RWPE1 (cell line): ENCODE results near the gene APRT.

ENCODE experiments used
- CTCF ChIA-PET: fragments of 350-600 bp; sonication (Branson Sonifier 250); formaldehyde crosslinking; extraction: SDS; loops from one replicate; lab custom pipeline; 2021; lab: Yijun Ruan, JAX
- POLR2A ChIA-PET: fragments of 400-600 bp; formaldehyde crosslinking; extraction: SDS; loops from one replicate; lab custom pipeline; 2020; ENCODE audit warnings: antibody characterized with exemption; ENCODE audit not compliant: low non-redundant PET; lab: Yijun Ruan, JAX
- DNase-seq: peaks from one replicate; pipeline ENCODE4 v3.0.0; 2012; ENCODE audit warnings: low spot score
- H3K27ac ChIP-seq: fragments of 450-650 bp; 2 replicates; pipeline ENCODE4 v1.5.1; 2017
- TF ChIP-seq, protein P1 (sequence below): fragments of 450-650 bp; conservative IDR thresholded peaks from 2 replicates; pipeline ENCODE4 v1.5.1; 2017; ENCODE audit warnings: low read depth, mild to moderate bottlenecking

The APRT gene

DNA sequence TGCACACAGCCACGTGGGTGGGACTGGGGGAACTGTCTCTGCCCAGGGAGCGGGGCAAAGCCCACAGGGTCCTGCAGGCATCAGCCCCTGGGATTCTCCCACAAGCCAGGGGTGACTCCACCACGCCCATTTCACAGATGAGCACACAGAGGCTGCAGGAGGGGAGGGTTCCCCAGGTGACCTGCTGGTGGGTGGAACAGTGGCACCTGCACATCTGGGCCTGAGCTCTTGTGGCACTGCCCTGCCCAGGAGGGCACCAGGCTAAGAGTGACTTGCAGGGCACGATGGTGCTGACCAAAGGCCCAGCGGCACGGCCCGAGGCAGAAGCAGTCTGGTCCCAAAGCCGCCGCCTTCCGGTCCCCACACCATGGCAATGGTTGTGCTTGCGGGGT is 50.6 kb downstream of the APRT start:
- ChIA-PET POLR2A (no interaction called here), CTCF (interaction anchor here (1.9 kb wide), 1 partner anchor 18 kb away, joined by 4 read pairs; no protein-coding TSS in a partner anchor)

DNA sequence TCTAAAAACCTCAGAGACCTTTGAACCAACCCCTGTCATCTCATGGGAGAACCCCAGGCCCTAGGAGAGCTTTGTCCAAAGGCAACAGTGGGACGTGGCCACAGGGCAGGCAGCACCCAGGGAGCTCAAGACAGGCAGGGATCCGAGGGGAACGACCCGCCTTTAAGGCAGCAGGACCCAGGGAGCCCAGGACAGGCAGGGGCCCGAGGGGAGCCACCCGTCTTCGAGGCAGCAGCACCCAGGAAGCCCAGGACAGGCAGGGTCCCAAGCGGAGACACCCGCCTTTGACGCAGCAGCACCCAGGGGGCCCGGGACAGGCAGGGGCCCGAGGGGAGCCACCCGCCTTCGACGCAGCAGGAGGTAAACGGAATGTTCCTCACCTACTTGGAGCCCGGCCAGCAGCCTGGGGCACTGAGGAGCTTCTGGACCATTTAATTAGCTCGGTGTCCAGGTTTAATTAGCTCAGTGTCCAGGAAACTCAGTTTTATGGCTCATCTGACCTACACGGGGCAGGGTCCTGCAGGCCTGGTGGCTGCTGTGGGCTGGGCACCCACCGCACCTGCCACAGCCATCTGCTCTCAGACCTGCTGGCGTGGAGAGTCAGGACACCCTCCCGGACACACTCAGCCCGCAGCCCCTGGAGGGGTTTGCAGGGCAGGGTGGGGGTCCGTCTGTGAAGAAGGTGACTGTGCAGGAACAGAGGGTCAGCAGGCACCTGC is 51.1 kb downstream of the APRT start:
- TF ChIP-seq, protein P1, sequence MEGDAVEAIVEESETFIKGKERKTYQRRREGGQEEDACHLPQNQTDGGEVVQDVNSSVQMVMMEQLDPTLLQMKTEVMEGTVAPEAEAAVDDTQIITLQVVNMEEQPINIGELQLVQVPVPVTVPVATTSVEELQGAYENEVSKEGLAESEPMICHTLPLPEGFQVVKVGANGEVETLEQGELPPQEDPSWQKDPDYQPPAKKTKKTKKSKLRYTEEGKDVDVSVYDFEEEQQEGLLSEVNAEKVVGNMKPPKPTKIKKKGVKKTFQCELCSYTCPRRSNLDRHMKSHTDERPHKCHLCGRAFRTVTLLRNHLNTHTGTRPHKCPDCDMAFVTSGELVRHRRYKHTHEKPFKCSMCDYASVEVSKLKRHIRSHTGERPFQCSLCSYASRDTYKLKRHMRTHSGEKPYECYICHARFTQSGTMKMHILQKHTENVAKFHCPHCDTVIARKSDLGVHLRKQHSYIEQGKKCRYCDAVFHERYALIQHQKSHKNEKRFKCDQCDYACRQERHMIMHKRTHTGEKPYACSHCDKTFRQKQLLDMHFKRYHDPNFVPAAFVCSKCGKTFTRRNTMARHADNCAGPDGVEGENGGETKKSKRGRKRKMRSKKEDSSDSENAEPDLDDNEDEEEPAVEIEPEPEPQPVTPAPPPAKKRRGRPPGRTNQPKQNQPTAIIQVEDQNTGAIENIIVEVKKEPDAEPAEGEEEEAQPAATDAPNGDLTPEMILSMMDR = no peak
- DNase-seq = no peak
- ChIA-PET CTCF (interaction anchor here (0.7 kb wide), 1 partner anchor 127 kb away, joined by 5 read pairs; no protein-coding TSS in a partner anchor), POLR2A (interaction anchor here (0.5 kb wide), 1 partner anchor 186 kb away, joined by 3 read pairs; no protein-coding TSS in a partner anchor)
- H3K27ac ChIP-seq = peak overlapping the region; percentile 51

More for the DNA sequence above, 50.6 kb downstream of the APRT start:
- peak overlapping the region; percentile 51 for H3K27ac ChIP-seq
- TF ChIP-seq, protein P1 = no peak
- DNase-seq = no peak

DNA sequence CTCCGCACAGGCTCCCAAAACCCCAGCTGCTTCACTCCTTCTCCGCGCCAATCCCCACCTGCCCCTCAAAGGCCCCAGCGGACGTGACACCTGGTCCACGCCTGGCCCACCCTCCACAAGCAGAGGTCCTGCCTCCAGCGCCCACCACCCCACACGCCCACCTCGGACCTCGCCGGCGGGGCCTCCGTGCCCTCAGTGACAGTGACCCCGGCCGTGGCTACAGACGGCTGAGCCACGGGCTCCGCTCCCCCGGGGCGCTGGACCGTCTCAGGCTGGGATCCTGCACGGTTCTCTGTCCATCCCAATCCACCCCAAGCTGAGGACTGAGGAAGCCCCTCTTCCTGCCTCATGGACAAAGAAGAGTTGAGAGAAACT is 51.8 kb downstream of the APRT start:
- ChIA-PET CTCF (interaction anchor here (0.7 kb wide), 2 partner anchors 24 to 127 kb away, joined by 3 to 5 read pairs; no protein-coding TSS in a partner anchor), POLR2A (interaction anchor here (0.5 kb wide), 1 partner anchor 186 kb away, joined by 3 read pairs; no protein-coding TSS in a partner anchor)

More for the DNA sequence above, 51.8 kb downstream of the APRT start:
- TF ChIP-seq, protein P1 = no peak
- peak overlapping the region; percentile 79; the same call in 1 of the 2 replicates for H3K27ac ChIP-seq
- DNase-seq = no peak
